K562 (cell line): ENCODE measurements around the gene PTRH2. TPM values are rescaled to one million over a fixed set of nuclear protein-coding genes. Genes with fewer than 3 reads are reported as not detected.

Experiments used
- CREB1 ChIP-seq, 2 experiments: sonication (generic) in 1 of 2; formaldehyde crosslinking in 1 of 2; IDR thresholded peaks; 2 replicates each; pipeline versions ENCODE4 v1.6.1 to v1.8.0; 2012 to 2022; ENCODE audit warnings: inconsistent platforms in 1 of 2, mild to moderate bottlenecking in 1 of 2, missing genetic modification reagents in 1 of 2, moderate library complexity in 1 of 2
- E2F1 ChIP-seq: sonication (generic); formaldehyde crosslinking; IDR thresholded peaks from 2 replicates; pipeline ENCODE4 v1.8.1; 2023; ENCODE audit warnings: mild to moderate bottlenecking, missing genetic modification reagents, moderate library complexity
- HINFP ChIP-seq: fragments of 450-650 bp; conservative IDR thresholded peaks from 2 replicates; pipeline ENCODE4 v1.6.1; 2016; ENCODE audit warnings: missing genetic modification characterization, low read depth, mild to moderate bottlenecking, control low read depth, missing compliant biosample characterization
- LEF1 ChIP-seq: fragments of 450-650 bp; IDR thresholded peaks from 2 replicates; pipeline ENCODE4 v1.6.1; 2016; ENCODE audit warnings: mild to moderate bottlenecking
- MBD2 ChIP-seq: sonication (generic); IDR thresholded peaks from 2 replicates; pipeline ENCODE4 v1.6.1; 2016; ENCODE audit warnings: low read depth, borderline replicate concordance
- NFXL1 ChIP-seq: fragments of 450-650 bp; formaldehyde crosslinking; IDR thresholded peaks from 2 replicates; pipeline ENCODE4 v1.4.0; 2021; ENCODE audit warnings: mild to moderate bottlenecking
- NR2C1 ChIP-seq, 2 experiments: fragments of 450-650 bp; IDR thresholded peaks; 2 replicates each; pipeline ENCODE4 v1.6.1; 2017; ENCODE audit warnings: mild to moderate bottlenecking in 2 of 2, antibody characterized with exemption in 1 of 2, inconsistent platforms in 1 of 2, missing compliant biosample characterization in 1 of 2, missing genetic modification characterization in 1 of 2
- PPARD ChIP-seq: fragments of 250-450 bp; sonication (Bioruptor Pico); IDR thresholded peaks from 2 replicates; pipeline ENCODE4 v1.8.0; 2022; ENCODE audit warnings: inconsistent platforms, mild to moderate bottlenecking, moderate library complexity
- RBM22 ChIP-seq: fragments of 200-400 bp; formaldehyde crosslinking; IDR thresholded peaks from 2 replicates; pipeline ENCODE4 v1.6.1; 2018; ENCODE audit warnings: low read length, low read depth; ENCODE audit not compliant: poor library complexity, severe bottlenecking
- RFX7 ChIP-seq: fragments of 250-450 bp; sonication (Bioruptor Pico); IDR thresholded peaks from 2 replicates; pipeline ENCODE4 v1.5.1; 2021; ENCODE audit warnings: mild to moderate bottlenecking
- SUPT5H ChIP-seq: fragments of 450-650 bp; IDR thresholded peaks from 2 replicates; pipeline ENCODE4 v1.6.1; 2016
- TEAD4 ChIP-seq, 2 experiments: sonication (generic) in 1 of 2; formaldehyde crosslinking in 1 of 2; IDR thresholded peaks; 2 replicates each; pipeline versions ENCODE4 v1.6.1 to v1.8.0; 2012 to 2022; ENCODE audit warnings: borderline replicate concordance in 1 of 2, inconsistent platforms in 1 of 2, low read length in 1 of 2, mild to moderate bottlenecking in 1 of 2, missing genetic modification reagents in 1 of 2
- ZNF146 ChIP-seq: IDR thresholded peaks from one replicate; pipeline ENCODE4 v1.6.1; 2018; ENCODE audit warnings: missing compliant biosample characterization; ENCODE audit not compliant: unreplicated experiment
- ZNF282 ChIP-seq: sonication (generic); formaldehyde crosslinking; IDR thresholded peaks from 2 replicates; pipeline ENCODE4 v1.8.1; 2023; ENCODE audit warnings: missing genetic modification reagents
- ZNF75A ChIP-seq: fragments of 450-650 bp; formaldehyde crosslinking; IDR thresholded peaks from 2 replicates; pipeline ENCODE4 v1.4.0; 2020; ENCODE audit warnings: mild to moderate bottlenecking
- polyA plus RNA-seq, 8 experiments: library from polyadenylated mRNA; depleted of rRNA in 4 of 8; stranded (reverse) in 5 of 8; unstranded in 3 of 8; fragments of >200 nt; fragmentation: Nextera tagmentation in 2 of 8; fragmentation: Illumina TruSeq in 1 of 8; extraction: Ambion mirVana in 2 of 8; extraction: Trizol in 1 of 8; gene quantifications; 2 replicates each; pipeline versions ENCODE4 v1.2.1 to v1.2.3, GENCODE V29; 2011 to 2014; ENCODE audit warnings: inconsistent platforms in 1 of 8, missing spikeins in 1 of 8
- total RNA-seq, 7 experiments: library from RNA; depleted of rRNA in 6 of 7; stranded (reverse); fragments of >200 nt in 6 of 7; fragmentation: Illumina TruSeq in 2 of 7; extraction: Trizol in 2 of 7; gene quantifications; 2 replicates each; pipeline versions ENCODE4 v1.2.1 to v1.2.3, GENCODE V29; 2011 to 2021; ENCODE audit warnings: low replicate concordance in 1 of 7
- TF ChIP-seq, protein P1 (sequence below): sonication (generic); formaldehyde crosslinking; IDR thresholded peaks from 2 replicates; pipeline ENCODE4 v1.8.0; 2023; ENCODE audit warnings: missing genetic modification reagents, mild to moderate bottlenecking, borderline replicate concordance
- TF ChIP-seq, protein P2 (sequence below): fragments of 250-450 bp; sonication (Bioruptor Pico); IDR thresholded peaks from 2 replicates; pipeline ENCODE4 v1.5.0; 2022; ENCODE audit warnings: mild to moderate bottlenecking

PTRH2 gene
- total and polyA plus RNA-seq, 9 of the 15 experiments (the other 6 are each of a cell fraction or from before 2014, with no cell fraction given) = 53.1 to 210 (median 126) TPM

GRCh38 chr17:59684967-59685366, 22.3 kb downstream of the PTRH2 start (continued):
- TF ChIP-seq, protein P1, sequence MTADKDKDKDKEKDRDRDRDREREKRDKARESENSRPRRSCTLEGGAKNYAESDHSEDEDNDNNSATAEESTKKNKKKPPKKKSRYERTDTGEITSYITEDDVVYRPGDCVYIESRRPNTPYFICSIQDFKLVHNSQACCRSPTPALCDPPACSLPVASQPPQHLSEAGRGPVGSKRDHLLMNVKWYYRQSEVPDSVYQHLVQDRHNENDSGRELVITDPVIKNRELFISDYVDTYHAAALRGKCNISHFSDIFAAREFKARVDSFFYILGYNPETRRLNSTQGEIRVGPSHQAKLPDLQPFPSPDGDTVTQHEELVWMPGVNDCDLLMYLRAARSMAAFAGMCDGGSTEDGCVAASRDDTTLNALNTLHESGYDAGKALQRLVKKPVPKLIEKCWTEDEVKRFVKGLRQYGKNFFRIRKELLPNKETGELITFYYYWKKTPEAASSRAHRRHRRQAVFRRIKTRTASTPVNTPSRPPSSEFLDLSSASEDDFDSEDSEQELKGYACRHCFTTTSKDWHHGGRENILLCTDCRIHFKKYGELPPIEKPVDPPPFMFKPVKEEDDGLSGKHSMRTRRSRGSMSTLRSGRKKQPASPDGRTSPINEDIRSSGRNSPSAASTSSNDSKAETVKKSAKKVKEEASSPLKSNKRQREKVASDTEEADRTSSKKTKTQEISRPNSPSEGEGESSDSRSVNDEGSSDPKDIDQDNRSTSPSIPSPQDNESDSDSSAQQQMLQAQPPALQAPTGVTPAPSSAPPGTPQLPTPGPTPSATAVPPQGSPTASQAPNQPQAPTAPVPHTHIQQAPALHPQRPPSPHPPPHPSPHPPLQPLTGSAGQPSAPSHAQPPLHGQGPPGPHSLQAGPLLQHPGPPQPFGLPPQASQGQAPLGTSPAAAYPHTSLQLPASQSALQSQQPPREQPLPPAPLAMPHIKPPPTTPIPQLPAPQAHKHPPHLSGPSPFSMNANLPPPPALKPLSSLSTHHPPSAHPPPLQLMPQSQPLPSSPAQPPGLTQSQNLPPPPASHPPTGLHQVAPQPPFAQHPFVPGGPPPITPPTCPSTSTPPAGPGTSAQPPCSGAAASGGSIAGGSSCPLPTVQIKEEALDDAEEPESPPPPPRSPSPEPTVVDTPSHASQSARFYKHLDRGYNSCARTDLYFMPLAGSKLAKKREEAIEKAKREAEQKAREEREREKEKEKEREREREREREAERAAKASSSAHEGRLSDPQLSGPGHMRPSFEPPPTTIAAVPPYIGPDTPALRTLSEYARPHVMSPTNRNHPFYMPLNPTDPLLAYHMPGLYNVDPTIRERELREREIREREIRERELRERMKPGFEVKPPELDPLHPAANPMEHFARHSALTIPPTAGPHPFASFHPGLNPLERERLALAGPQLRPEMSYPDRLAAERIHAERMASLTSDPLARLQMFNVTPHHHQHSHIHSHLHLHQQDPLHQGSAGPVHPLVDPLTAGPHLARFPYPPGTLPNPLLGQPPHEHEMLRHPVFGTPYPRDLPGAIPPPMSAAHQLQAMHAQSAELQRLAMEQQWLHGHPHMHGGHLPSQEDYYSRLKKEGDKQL (CRISPR knock-in tag) = no peak
- peak; percentile 99 for TF ChIP-seq TEAD4 (IDR thresholded peaks at IDR 0.05; ENCODE audit: low read length)
- no peak for TF ChIP-seq TEAD4 (CRISPR knock-in tag; IDR thresholded peaks at IDR 0.05; ENCODE audit: borderline replicate concordance)
- no peak for TF ChIP-seq ZNF75A (CRISPR knock-in tag)
- TF ChIP-seq, protein P2, sequence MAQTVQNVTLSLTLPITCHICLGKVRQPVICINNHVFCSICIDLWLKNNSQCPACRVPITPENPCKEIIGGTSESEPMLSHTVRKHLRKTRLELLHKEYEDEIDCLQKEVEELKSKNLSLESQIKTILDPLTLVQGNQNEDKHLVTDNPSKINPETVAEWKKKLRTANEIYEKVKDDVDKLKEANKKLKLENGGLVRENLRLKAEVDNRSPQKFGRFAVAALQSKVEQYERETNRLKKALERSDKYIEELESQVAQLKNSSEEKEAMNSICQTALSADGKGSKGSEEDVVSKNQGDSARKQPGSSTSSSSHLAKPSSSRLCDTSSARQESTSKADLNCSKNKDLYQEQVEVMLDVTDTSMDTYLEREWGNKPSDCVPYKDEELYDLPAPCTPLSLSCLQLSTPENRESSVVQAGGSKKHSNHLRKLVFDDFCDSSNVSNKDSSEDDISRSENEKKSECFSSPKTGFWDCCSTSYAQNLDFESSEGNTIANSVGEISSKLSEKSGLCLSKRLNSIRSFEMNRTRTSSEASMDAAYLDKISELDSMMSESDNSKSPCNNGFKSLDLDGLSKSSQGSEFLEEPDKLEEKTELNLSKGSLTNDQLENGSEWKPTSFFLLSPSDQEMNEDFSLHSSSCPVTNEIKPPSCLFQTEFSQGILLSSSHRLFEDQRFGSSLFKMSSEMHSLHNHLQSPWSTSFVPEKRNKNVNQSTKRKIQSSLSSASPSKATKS = no peak
- no peak for TF ChIP-seq RFX7 (CRISPR knock-in tag)
- no peak for TF ChIP-seq E2F1
- TF ChIP-seq ZNF146 (CRISPR knock-in tag) = no peak
- TF ChIP-seq HINFP = no peak
- TF ChIP-seq RBM22 = no peak
- TF ChIP-seq SUPT5H = no peak
- no peak for TF ChIP-seq ZNF282 (CRISPR knock-in tag)
- peak; percentile 80 for TF ChIP-seq LEF1
- TF ChIP-seq PPARD (CRISPR knock-in tag) = no peak
- TF ChIP-seq MBD2 = peak; percentile 49; the same call in 1 of the 2 replicates
- no peak for TF ChIP-seq NFXL1 (CRISPR knock-in tag)
- TF ChIP-seq CREB1 (IDR thresholded peaks at IDR 0.05) = peak; percentile 39; the same call in 1 of the 2 replicates
- no peak for TF ChIP-seq CREB1 (CRISPR knock-in tag; IDR thresholded peaks at IDR 0.05)
- TF ChIP-seq NR2C1 (IDR thresholded peaks at IDR 0.05) = no peak
- TF ChIP-seq NR2C1 (tag; IDR thresholded peaks at IDR 0.05) = 0 out of 2 replicates have a peak, but pooled peaks have one; percentile 42
